Measurements from ENCODE around the gene OR5B21.

DNA sequence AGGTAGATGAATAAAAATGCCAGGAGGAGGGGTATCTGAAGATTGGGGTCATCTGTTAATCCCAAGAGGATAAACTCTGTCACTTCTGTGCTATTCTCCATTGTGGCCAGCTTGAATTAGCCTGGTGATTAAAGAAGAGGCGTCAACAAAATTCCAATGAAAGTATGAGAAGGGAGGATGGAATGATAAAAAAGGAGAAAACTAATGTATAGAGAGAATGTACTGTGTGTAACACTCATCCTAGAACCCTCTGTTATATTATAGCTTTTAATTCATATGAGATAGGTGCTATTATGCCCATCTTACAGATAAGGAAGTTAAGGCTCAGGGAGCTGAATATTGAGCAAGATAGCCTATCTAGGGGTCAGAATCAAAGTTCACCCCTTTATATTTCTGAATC is at the start of gene OR5B21:
- TF ChIP-seq POLR2A (IDR thresholded peaks at IDR 0.05) (no peak), POLR2AphosphoS5 (IDR thresholded peaks at IDR 0.05) (no peak)
